ENCODE results near the gene GLI3.

- TF ChIP-seq ZNF274 (IDR thresholded peaks at IDR 0.05; ENCODE audit: low read depth, low read length) (no peak), YY1 (IDR thresholded peaks at IDR 0.05; ENCODE audit: insufficient read depth, insufficient read length) (no peak)
Measured at GRCh38 chr7:42095791-42096190, 141.2 kb downstream of the GLI3 start.
